OCI-LY7 (cell line): Measurements from ENCODE around the gene KRTAP10-12. TPM values are rescaled to one million over a fixed set of nuclear protein-coding genes. Genes with fewer than 3 reads are reported as not detected.

ENCODE experiments used
- BruUV-seq: library from RNA; stranded (reverse); fragments of 400-500 nt; replicated peaks from 2 replicates; lab custom pipeline; 2021; lab: Mats Ljungman, UMichigan
- CTCF ChIA-PET: fragments of 300-600 bp; sonication (Branson Sonifier 250); formaldehyde crosslinking; loops from one replicate; lab custom pipeline; 2022; ENCODE audit warnings: antibody characterized with exemption; ENCODE audit not compliant: unreplicated experiment; lab: Charles Lee
- POLR2A ChIA-PET: fragments of 300-600 bp; sonication (Branson Sonifier 250); formaldehyde crosslinking; loops from one replicate; lab custom pipeline; 2022; ENCODE audit warnings: antibody characterized with exemption; lab: Charles Lee
- DNase-seq: peaks from one replicate; pipeline ENCODE4 v3.0.0-alpha.2; 2015; ENCODE audit warnings: low spot score
- H2AFZ ChIP-seq: fragments of 200-600 bp; sonication (generic), shearing (Covaris generic); 2 replicates; pipeline ENCODE4 v1.6.1; 2014; ENCODE audit warnings: mild to moderate bottlenecking, antibody characterized with exemption, low read length, moderate library complexity
- H3K27ac ChIP-seq: fragments of 200-600 bp; sonication (generic); 2 replicates; pipeline ENCODE4 v1.5.1; 2014; ENCODE audit warnings: mixed run types, low read depth, mild to moderate bottlenecking, moderate library complexity, low read length, inconsistent platforms; ENCODE audit not compliant: poor library complexity, severe bottlenecking
- H3K36me3 ChIP-seq: fragments of 200-600 bp; sonication (generic); 2 replicates; pipeline ENCODE4 v1.6.1; 2014; ENCODE audit warnings: mild to moderate bottlenecking, antibody characterized with exemption, low read length, moderate library complexity, mixed read lengths; ENCODE audit not compliant: insufficient read depth
- H3K4me1 ChIP-seq: fragments of 200-600 bp; sonication (generic); 2 replicates; pipeline ENCODE4 v1.5.1; 2014; ENCODE audit warnings: mild to moderate bottlenecking, low read length; ENCODE audit not compliant: insufficient read depth, poor library complexity, severe bottlenecking
- H3K4me2 ChIP-seq: fragments of 200-600 bp; sonication (generic); 2 replicates; pipeline ENCODE4 v1.6.1; 2014; ENCODE audit warnings: mild to moderate bottlenecking, low read length
- H3K4me3 ChIP-seq: fragments of 200-600 bp; sonication (generic); 2 replicates; pipeline ENCODE4 v1.5.1; 2014; ENCODE audit warnings: mild to moderate bottlenecking, low read depth, low read length; ENCODE audit not compliant: poor library complexity, severe bottlenecking
- H3K79me2 ChIP-seq: fragments of 200-600 bp; sonication (generic); 2 replicates; pipeline ENCODE4 v1.6.1; 2016; ENCODE audit warnings: low read depth, mild to moderate bottlenecking, low read length, moderate library complexity, mixed read lengths; ENCODE audit not compliant: insufficient read depth
- H3K9me2 ChIP-seq: fragments of 200-600 bp; sonication (generic); 2 replicates; pipeline ENCODE4 v1.6.1; 2016; ENCODE audit warnings: mild to moderate bottlenecking, low read length, mixed read lengths; ENCODE audit not compliant: insufficient read depth
- H3K9me3 ChIP-seq: fragments of 200-600 bp; sonication (generic); 2 replicates; pipeline ENCODE4 v1.6.1; 2014; ENCODE audit warnings: mild to moderate bottlenecking, mixed run types, low read length, mixed read lengths
- H4K20me1 ChIP-seq: fragments of 200-600 bp; sonication (generic); 2 replicates; pipeline ENCODE4 v1.6.1; 2014; ENCODE audit warnings: mild to moderate bottlenecking, antibody characterized with exemption, low read length, moderate library complexity, mixed read lengths; ENCODE audit not compliant: insufficient read depth
- CTCF ChIP-seq: fragments of 200-600 bp; sonication (generic); conservative IDR thresholded peaks from 2 replicates; pipeline ENCODE4 v1.5.1; 2014; ENCODE audit warnings: mild to moderate bottlenecking, antibody characterized with exemption, low read length, moderate library complexity, mixed read lengths
- EZH2phosphoT487 ChIP-seq: fragments of 200-600 bp; sonication (generic); IDR thresholded peaks from 2 replicates; pipeline ENCODE4 v1.6.1; 2018; ENCODE audit warnings: low read depth, borderline replicate concordance, mild to moderate bottlenecking, mixed run types, antibody characterized with exemption, low read length, moderate library complexity, mixed read lengths
- intact Hi-C: fragments of 100-400 bp; cut with micrococcal nuclease; formaldehyde crosslinking; loops from one replicate; pipeline ENCODE4 v1.10.0; 2022; ENCODE audit not compliant: unreplicated experiment
- total RNA-seq, 2 experiments: library from RNA; depleted of rRNA in 1 of 2; stranded (reverse); fragments of >200 nt in 1 of 2; shearing (Covaris generic) in 1 of 2; gene quantifications; 2 replicates each; pipeline ENCODE4 v1.2.3, GENCODE V29; 2014 to 2022

KRTAP10-12 gene
- total RNA-seq, 2 experiments from 2014 or later, result not detected

- TF ChIP-seq EZH2phosphoT487 (no peak), CTCF (no peak)
- Histone ChIP-seq H2AFZ (no peak overlapping the region), H3K27ac (no peak overlapping the region), H3K4me3 (no peak overlapping the region), H3K4me2 (no peak overlapping the region), H4K20me1 (no peaks in the 10 kb centered on the region), H3K4me1 (no peaks in the 10 kb centered on the region), H3K9me3 (no peaks in the 10 kb centered on the region), H3K9me2 (no peaks in the 10 kb centered on the region), H3K79me2 (no peaks in the 10 kb centered on the region), H3K36me3 (no peaks in the 10 kb centered on the region)
- DNase-seq, result no peak
- ChIA-PET CTCF (no interaction called here), POLR2A (no interaction called here)
- no TSS peak for BruUV-seq
- intact Hi-C loops, result no loop called here
Observed at GRCh38 chr21:44714905-44715304, 17.9 kb downstream of the KRTAP10-12 start.

- BruUV-seq, result no TSS peak
- TF ChIP-seq CTCF (no peak), EZH2phosphoT487 (no peak)
- Histone ChIP-seq H3K79me2 (no peaks in the 10 kb centered on the region), H2AFZ (no peak overlapping the region), H3K4me2 (no peak overlapping the region), H3K9me2 (no peaks in the 10 kb centered on the region), H3K9me3 (no peaks in the 10 kb centered on the region), H4K20me1 (no peaks in the 10 kb centered on the region), H3K4me1 (no peaks in the 10 kb centered on the region), H3K36me3 (no peaks in the 10 kb centered on the region), H3K27ac (no peak overlapping the region), H3K4me3 (no peak overlapping the region)
- no peak for DNase-seq
- CTCF ChIA-PET, result no interaction called here
- intact Hi-C loops, result no loop called here
- POLR2A ChIA-PET, result no interaction called here
Observed at GRCh38 chr21:44716984-44717383, 20.0 kb downstream of the KRTAP10-12 start.

GRCh38 chr21:44718093-44718492 is 21.1 kb downstream of the KRTAP10-12 start:
- H3K9me2 ChIP-seq, result no peaks in the 10 kb centered on the region

More at GRCh38 chr21:44718093-44718492, 21.1 kb downstream of the KRTAP10-12 start:
- Histone ChIP-seq H3K36me3 (no peaks in the 10 kb centered on the region), H3K79me2 (no peaks in the 10 kb centered on the region), H3K4me1 (no peaks in the 10 kb centered on the region), H3K4me3 (no peak overlapping the region), H3K27ac (no peak overlapping the region), H3K4me2 (no peak overlapping the region), H3K9me3 (no peaks in the 10 kb centered on the region), H2AFZ (no peak overlapping the region), H4K20me1 (no peaks in the 10 kb centered on the region)
- ChIA-PET POLR2A (no interaction called here), CTCF (no interaction called here)
- TF ChIP-seq EZH2phosphoT487 (no peak), CTCF (no peak)
- intact Hi-C loops, result no loop called here
- DNase-seq, result no peak
- no TSS peak for BruUV-seq
